ENCODE data around the gene TSPAN11.
"Not testable (repeated sequence)": the region's sequence is repeated elsewhere in the genome, so short reads cannot be mapped to it uniquely, and the experiment has no call there.

The TSPAN11 gene

GRCh38 chr12:31005256-31005943, 78.9 kb downstream of the TSPAN11 start:
- no peak for DNase-seq

GRCh38 chr12:31005944-31006361, 79.4 kb downstream of the TSPAN11 start:
- DNase-seq: no peak

GRCh38 chr12:31006416-31007152, 80.0 kb downstream of the TSPAN11 start:
- DNase-seq: no peak

DNA sequence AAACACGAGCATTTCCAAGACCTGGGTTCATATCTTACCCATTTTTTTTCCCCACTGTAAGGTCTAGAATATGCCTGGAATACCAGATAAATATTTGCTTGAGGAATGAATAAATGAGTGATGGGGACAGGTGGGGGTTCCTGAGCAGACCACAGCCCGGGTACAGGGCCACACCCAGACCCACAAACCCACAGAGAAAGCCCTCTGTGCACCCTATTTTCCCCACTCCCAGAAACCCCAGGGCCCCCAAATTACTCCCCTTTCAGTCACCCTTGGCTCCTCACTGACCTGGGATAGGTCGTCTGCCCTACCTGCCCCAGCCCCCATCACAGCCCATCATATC, 80.6 kb downstream of the TSPAN11 start:
- no peak for DNase-seq

DNA sequence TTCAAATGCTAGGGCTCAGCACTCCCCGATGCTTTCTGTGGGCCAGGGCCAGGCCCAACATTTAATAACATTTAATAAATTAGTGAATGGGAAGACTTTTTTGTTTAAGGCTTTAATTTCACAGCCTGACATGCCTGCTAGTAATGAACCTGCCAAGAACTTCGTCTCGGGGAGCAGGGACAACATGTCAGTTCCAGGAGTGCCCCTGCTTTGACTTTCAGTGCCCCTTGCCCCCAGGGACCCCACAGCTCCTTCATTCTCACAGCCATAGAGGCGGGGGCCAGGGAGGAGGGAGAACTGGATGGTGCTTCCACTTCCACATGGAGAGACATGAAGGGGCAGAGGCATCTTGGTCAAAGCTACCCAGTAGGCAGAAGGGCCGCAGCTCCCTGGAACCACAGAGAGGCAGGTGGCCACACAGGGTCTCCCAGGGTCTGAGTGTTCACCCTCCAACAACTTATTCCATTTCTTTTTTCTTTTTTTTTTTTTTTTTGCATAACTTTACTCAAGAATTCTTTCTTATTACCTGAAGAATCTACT, 81.2 kb downstream of the TSPAN11 start:
- DNase-seq: no peak

GRCh38 chr12:31008241-31008761, 81.8 kb downstream of the TSPAN11 start:
- no peak for DNase-seq

- DNase-seq: no peak
These were observed 82.7 kb downstream of the TSPAN11 start for GRCh38 chr12:31008961-31009840.

DNA sequence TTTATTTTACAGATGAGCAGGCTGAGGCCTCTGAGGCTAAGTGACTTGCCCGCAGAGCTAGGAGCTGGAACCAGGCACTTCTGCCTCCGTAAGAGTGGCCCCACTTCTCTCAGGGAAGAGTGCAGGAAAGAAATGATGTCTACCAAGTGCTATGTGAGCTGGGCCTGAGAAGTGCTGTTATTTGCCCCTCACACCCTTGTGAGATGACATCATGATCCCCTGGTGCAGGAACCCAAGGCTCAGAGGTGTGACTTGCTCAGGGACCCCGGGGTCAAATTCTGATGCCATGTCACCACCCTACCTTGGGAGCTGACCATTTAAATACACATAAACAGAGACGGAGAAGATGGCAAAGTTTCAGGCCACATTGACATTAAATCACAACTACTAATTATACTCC, 83.4 kb downstream of the TSPAN11 start:
- no peak for DNase-seq

GRCh38 chr12:31011336-31011735, 84.8 kb downstream of the TSPAN11 start:
- DNase-seq: no peak

GRCh38 chr12:31011746-31012566, 85.4 kb downstream of the TSPAN11 start:
- DNase-seq: no peak

DNA sequence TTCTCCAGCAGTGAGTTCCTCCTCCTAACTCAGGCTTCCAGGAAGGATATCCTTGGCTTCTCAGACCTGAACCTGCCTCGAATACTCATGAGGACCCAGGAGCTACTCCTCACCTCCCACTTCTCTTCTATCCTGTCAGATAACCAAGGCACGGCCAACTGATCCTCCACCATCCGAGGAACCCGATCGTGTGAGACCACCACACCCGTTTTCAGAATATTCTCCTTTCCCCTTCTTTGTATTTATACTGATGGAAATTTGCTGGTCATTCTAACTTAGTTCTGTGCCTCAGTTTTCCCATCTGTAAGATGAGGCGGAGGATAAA, 86.0 kb downstream of the TSPAN11 start:
- DNase-seq: not testable (repeated sequence)

DNA sequence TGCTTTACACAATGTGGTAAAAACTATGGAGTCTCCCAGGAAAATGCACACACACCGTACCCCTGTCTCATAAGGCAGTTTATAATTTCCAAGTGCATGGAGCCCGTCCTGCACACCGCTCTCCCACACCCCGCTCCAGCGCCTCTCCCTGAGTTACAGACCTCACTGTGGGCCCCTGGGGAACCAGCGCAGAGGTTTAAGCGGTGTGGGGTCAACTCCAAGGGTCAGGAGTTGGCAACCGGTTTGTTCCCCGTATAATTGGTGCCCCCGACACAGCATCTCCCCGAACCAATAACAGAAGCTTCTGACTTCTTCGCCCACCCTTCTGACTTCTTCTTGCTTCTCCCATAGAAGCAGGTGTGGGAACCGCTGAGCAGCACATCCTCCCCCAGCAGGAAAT, 88.7 kb downstream of the TSPAN11 start:
- no peak for DNase-seq

DNA sequence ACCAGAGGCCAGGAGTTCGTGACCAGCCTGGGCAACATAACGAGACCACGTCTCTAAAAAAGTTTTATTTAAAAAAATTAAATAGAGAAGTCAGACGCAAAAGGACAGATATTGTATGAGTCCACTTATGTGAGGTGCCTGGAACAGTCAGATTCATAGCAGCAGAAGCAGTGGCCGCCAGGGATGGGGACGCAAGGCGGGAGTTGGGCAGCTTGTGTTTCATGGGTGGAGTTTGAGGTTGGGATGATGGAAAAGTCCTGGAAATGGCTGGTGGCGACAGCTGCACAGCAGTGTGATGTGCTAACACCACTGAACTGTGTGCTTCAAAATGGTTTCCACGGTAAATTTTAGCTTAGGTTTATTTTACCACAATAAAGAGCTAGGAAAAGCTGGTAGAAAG, 89.5 kb downstream of the TSPAN11 start:
- no peak for DNase-seq

GRCh38 chr12:31017535-31017934, 91.0 kb downstream of the TSPAN11 start:
- no peak for DNase-seq

GRCh38 chr12:31018106-31018789, 91.7 kb downstream of the TSPAN11 start:
- DNase-seq: no peak

DNA sequence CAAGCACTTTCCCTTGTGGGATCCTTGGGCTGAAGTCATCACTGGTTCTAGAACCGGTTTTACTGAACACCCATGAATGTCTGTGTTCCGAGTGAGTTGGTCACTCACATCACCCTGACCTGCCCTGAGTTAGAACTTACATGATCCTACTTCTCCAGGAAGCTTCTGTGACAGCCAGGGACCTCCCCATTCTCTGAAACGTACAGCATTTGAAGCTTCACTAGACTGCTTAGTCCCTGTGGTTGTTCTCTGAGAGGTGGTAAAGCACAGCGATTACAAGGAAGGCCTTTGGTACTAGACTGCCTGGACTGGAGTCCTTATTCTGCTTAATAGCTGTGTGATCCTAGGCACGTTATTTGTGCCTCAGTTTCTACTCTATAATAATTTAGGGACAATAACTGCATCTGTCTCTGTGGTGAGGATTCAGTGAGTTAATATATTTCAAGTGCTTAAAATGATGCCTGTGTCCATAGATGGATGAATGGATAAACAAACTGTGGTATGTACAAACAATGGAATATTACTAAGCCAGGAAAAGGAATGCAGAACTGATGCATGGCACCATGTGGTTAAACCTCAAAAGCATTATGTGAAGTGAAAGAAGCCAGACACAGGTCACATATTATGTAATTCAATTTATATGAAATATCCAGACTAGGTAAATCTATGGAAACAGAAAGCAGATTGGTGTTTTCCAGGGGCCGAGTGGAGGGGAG, 92.4 kb downstream of the TSPAN11 start:
- no peak for DNase-seq

DNA sequence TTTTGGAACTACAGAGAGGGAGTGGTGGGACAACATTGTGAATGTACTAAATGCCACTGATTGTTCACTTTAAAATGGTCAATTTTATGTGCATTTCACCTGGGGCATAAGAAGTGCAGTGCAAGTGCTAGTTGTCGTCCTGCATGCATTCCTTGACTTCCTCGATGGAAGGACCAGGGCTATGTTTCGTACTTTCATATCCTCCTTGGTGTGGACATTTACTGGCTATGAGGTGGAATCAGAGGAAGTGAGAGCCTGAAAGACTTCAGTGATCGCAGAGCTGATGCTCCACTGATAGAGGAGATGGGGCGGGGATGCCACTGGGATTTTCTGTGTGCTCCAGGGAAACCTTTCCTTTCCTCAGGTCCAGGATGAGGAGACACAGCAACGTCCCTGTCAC, 93.0 kb downstream of the TSPAN11 start:
- DNase-seq: no peak

DNA sequence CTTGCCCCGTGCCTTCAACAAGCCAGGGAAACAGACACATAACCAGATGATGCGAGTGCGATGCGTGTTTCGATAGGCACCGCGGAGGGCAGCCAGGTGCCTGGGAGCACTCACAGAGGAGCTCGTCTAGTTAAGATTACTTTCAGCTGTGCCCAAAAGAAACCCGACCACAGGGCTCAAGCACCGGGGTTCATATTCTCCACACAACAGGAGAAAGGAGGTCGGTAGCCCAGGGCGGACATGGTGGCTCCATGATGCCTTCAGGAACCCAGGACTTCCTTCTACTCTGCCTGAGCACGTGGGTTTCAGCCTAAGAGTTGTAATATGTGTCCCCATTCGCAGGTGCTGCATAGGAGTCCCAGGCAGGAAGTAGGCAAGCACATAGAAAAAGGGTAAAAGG, 93.4 kb downstream of the TSPAN11 start:
- DNase-seq: no peak

DNA sequence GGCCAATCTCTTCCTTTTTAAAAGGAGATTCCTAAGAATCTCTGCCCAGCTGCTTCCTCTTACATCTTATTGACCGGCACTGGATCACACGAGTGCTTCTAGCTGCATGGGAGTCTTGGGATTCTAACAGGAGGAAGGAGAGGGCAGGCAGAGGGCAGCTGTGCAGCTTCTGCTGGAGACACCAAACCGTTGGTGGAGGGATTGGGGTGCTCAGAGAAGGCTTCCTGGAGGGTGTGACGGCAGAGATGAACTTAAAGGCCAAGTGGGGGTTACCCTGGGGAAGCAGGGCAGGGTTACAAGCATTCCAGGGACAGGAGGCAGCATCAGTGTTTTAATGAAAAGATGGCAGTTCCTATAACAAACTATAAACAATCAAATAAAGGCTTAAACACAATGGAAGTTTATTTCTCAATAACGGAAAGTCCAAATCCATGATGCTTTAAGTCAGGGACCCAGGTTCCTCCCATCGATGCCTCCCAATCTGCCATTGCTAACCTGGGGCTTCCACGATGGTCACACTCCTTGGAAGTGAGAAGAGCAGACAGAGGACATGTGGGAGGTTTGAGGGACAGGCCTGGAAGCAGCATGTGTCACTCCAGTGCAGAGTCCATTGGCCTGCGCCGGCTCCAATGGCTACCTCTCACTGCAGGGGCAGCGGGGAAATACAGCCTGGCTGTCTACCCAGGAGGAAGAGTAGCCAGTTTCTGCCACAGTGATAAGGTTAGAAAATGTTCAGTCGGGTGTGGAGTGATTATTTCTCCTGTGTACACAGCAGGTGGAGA, 94.0 kb downstream of the TSPAN11 start:
- DNase-seq: no peak

GRCh38 chr12:31021181-31021580, 94.6 kb downstream of the TSPAN11 start:
- DNase-seq: no peak
